GM12878 (cell line): Measurements from ENCODE around the gene ZNF799. TPM values are rescaled to one million over a fixed set of nuclear protein-coding genes. Genes with fewer than 3 reads are reported as not detected.
A peak's percentile ranks its signal among the peaks of the same experiment; 100 is the strongest.
"Not testable (repeated sequence)": the region's sequence is repeated elsewhere in the genome, so short reads cannot be mapped to it uniquely, and the experiment has no call there.

Experiments
- ATAC-seq: fragments of 200-7000 bp; cut with Tn5 transposase; 3 replicates; pipeline ENCODE4 v1.9.1; 2020; ENCODE audit warnings: mild to moderate bottlenecking, moderate library complexity
- BruUV-seq: library from RNA; stranded (reverse); fragments of 400-500 nt; replicated peaks from 2 replicates; lab custom pipeline; 2021; lab: Mats Ljungman, UMichigan
- CTCF ChIA-PET: fragments of 300-600 bp; sonication (Branson Sonifier 250); formaldehyde crosslinking; extraction: SDS; loops from one replicate; lab custom pipeline; 2021; ENCODE audit warnings: inconsistent platforms; lab: Yijun Ruan, JAX
- POLR2A ChIA-PET: fragments of 350-600 bp; formaldehyde crosslinking; extraction: SDS; loops from one replicate; lab custom pipeline; 2021; ENCODE audit warnings: inconsistent platforms; lab: Charles Lee
- RAD21 ChIA-PET: fragments of 300-600 bp; sonication (Branson Sonifier 250); formaldehyde crosslinking; loops from one replicate; lab custom pipeline; 2023; ENCODE audit warnings: antibody characterized with exemption; ENCODE audit not compliant: unreplicated experiment; lab: Charles Lee
- SMC1A ChIA-PET: fragments of 300-600 bp; sonication (Branson Sonifier 250); formaldehyde crosslinking; loops from one replicate; lab custom pipeline; 2023; ENCODE audit not compliant: unreplicated experiment, uncharacterized antibody; lab: Charles Lee
- DNase-seq: peaks from one replicate; pipeline ENCODE4 v3.0.0-alpha.2; 2011; ENCODE audit warnings: low read depth, low spot score
- FAIRE-seq: peaks from 3 replicates; lab custom pipeline; 2011; peaks lifted over from hg19 to GRCh38; lab: Jason Lieb, UNC
- H2AFZ ChIP-seq: 2 replicates; pipeline ENCODE4 v1.6.0; 2011; ENCODE audit warnings: low read depth, low read length, control low read depth; ENCODE audit not compliant: control insufficient read depth
- H3K27ac ChIP-seq: 2 replicates; pipeline ENCODE4 v1.5.1; 2011; ENCODE audit warnings: control low read depth; ENCODE audit not compliant: control insufficient read depth, insufficient read depth
- H3K27me3 ChIP-seq, 2 experiments: replicated peaks in 1 of 2; 2 replicates each; pipeline versions ENCODE4 v1.6.0 to v1.6.1; 2011; ENCODE audit warnings: low read length in 1 of 2; ENCODE audit not compliant: control insufficient read depth in 2 of 2, insufficient read depth in 2 of 2
- H3K36me3 ChIP-seq, 2 experiments: 2 replicates each; pipeline ENCODE4 v1.5.1; 2011; ENCODE audit warnings: low read length in 1 of 2; ENCODE audit not compliant: control insufficient read depth in 2 of 2, insufficient read depth in 2 of 2
- H3K4me1 ChIP-seq: 2 replicates; pipeline ENCODE4 v1.6.1; 2011; ENCODE audit warnings: mild to moderate bottlenecking, low read length, moderate library complexity, mixed read lengths; ENCODE audit not compliant: control insufficient read depth, insufficient read depth
- H3K4me2 ChIP-seq: 2 replicates; pipeline ENCODE4 v1.6.0; 2011; ENCODE audit warnings: control low read depth; ENCODE audit not compliant: control insufficient read depth, insufficient read depth
- H3K4me3 ChIP-seq: fragments of 200-600 bp; sonication (generic); 2 replicates; pipeline ENCODE4 v1.5.1; 2016
- H3K79me2 ChIP-seq: 2 replicates; pipeline ENCODE4 v1.6.0; 2011; ENCODE audit warnings: low read length; ENCODE audit not compliant: control insufficient read depth, insufficient read depth
- H3K9ac ChIP-seq: 2 replicates; pipeline ENCODE4 v1.8.0; 2011; ENCODE audit warnings: low read length, control low read depth, mixed read lengths; ENCODE audit not compliant: control insufficient read depth, insufficient read depth
- H3K9me3 ChIP-seq: replicated peaks from 3 replicates; pipeline ENCODE4 v1.5.1; 2011; ENCODE audit warnings: mild to moderate bottlenecking, low read length; ENCODE audit not compliant: control insufficient read depth, insufficient read depth
- H4K20me1 ChIP-seq: 2 replicates; pipeline ENCODE4 v1.6.0; 2011; ENCODE audit not compliant: control insufficient read depth, insufficient read depth
- ATF7 ChIP-seq: fragments of 450-650 bp; IDR thresholded peaks from 2 replicates; pipeline ENCODE4 v1.6.1; 2016; ENCODE audit warnings: low read depth, mild to moderate bottlenecking
- BHLHE40 ChIP-seq, 2 experiments: fragments of 450-650 bp in 1 of 2; IDR thresholded peaks; 2 replicates each; pipeline ENCODE4 v1.6.1; 2011 to 2017; ENCODE audit warnings: low read depth in 2 of 2, borderline replicate concordance in 1 of 2, improper control_type of control experiment in 1 of 2, low read length in 1 of 2, mild to moderate bottlenecking in 1 of 2
- HDGF ChIP-seq: fragments of 450-650 bp; IDR thresholded peaks from 2 replicates; pipeline ENCODE4 v1.6.1; 2016; ENCODE audit warnings: antibody characterized with exemption
- IKZF2 ChIP-seq, 2 experiments: fragments of 450-650 bp; IDR thresholded peaks; 2 replicates each; pipeline ENCODE4 v1.6.1; 2017; ENCODE audit warnings: mild to moderate bottlenecking in 2 of 2, moderate library complexity in 2 of 2
- MEF2B ChIP-seq: fragments of 450-650 bp; IDR thresholded peaks from 2 replicates; pipeline ENCODE4 v1.6.1; 2018; ENCODE audit warnings: mild to moderate bottlenecking, moderate library complexity; ENCODE audit not compliant: partially characterized antibody, poor library complexity, severe bottlenecking
- NBN ChIP-seq: fragments of 450-650 bp; IDR thresholded peaks from 2 replicates; pipeline ENCODE4 v1.6.1; 2016
- NR2F1 ChIP-seq: fragments of 450-650 bp; conservative IDR thresholded peaks from 2 replicates; pipeline ENCODE4 v1.6.1; 2017; ENCODE audit warnings: mild to moderate bottlenecking
- POLR2AphosphoS2 ChIP-seq: IDR thresholded peaks from 2 replicates; pipeline ENCODE4 v1.6.1; 2011; ENCODE audit warnings: low read depth, mild to moderate bottlenecking, low read length, improper control_type of control experiment, moderate library complexity
- WGBS: methylation state at CpG from one replicate; pipeline ENCODE4 v1.1.6; 2016; ENCODE audit warnings: low lambda C conversion rate; ENCODE audit not compliant: insufficient replicate concordance, insufficient coverage; ENCODE audit errors: missing lambda C conversion rate; 5-methylcytosine and 5-hydroxymethylcytosine counted together
- in situ Hi-C: fragments of 300-500 bp; cut with MboI; formaldehyde crosslinking; loops from 9 replicates; pipeline ENCODE4 v1.14.3; 2018; ENCODE audit warnings: mixed read lengths
- intact Hi-C: fragments of 100-400 bp; cut with micrococcal nuclease; formaldehyde crosslinking; loops from one replicate; pipeline ENCODE4 v1.14.2; 2022; ENCODE audit not compliant: unreplicated experiment
- polyA plus RNA-seq, 11 experiments: library from polyadenylated mRNA; depleted of rRNA in 4 of 11; unstranded in 6 of 11; stranded (reverse) in 5 of 11; fragments of >200 nt; fragmentation: Nextera tagmentation in 4 of 11; fragmentation: Illumina TruSeq in 1 of 11; extraction: Ambion mirVana in 4 of 11; extraction: Trizol in 1 of 11; gene quantifications; 1 replicate in 1 of 11; 2 replicates in 10 of 11; pipeline versions ENCODE4 v1.2.1 to v1.2.3, GENCODE V29; 2011 to 2016; ENCODE audit warnings: inconsistent platforms in 2 of 11, missing spikeins in 2 of 11, low read depth in 1 of 11
- total RNA-seq, 4 experiments: library from RNA; depleted of rRNA in 3 of 4; stranded (reverse); fragments of >200 nt in 3 of 4; fragmentation: Illumina TruSeq in 1 of 4; extraction: Trizol in 1 of 4; gene quantifications; 2 replicates each; pipeline versions ENCODE4 v1.2.1 to v1.2.3, GENCODE V29; 2013 to 2021
- TF ChIP-seq, protein P1 (sequence below): IDR thresholded peaks from 2 replicates; pipeline ENCODE4 v1.6.1; 2012; ENCODE audit warnings: low read length, inconsistent platforms
- TF ChIP-seq, protein P2 (sequence below): fragments of 450-650 bp; IDR thresholded peaks from 2 replicates; pipeline ENCODE4 v1.6.1; 2017; ENCODE audit warnings: low read depth, mild to moderate bottlenecking, moderate library complexity
- TF ChIP-seq, protein P3 (sequence below): fragments of 450-650 bp; IDR thresholded peaks from 2 replicates; pipeline ENCODE4 v1.6.1; 2016; ENCODE audit warnings: mild to moderate bottlenecking

The ZNF799 gene
- total and polyA plus RNA-seq, 10 of the 15 experiments (the other 5 are each of a cell fraction or from before 2014, with no cell fraction given) = 1.5 to 9.2 (median 3.1) TPM

DNA sequence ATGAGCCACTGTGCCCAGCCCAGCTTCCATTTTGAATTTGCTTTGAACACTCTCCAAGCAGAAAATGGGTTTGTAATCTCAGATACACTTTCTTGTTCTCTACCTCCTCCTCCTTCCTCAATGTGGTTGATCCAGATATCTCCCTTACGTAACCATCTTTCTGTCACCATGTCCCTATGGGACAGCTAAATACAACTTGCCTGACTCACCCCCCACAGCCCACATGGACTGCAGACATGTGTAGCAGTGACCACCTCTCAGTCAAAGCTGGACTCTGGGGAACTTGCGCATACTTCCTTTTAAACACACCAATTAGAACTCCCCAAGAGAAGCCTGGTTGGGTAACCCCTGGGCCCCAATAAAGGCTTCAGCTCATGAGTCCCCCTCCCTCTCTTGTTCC is 10.8 kb upstream of the ZNF799 start:
- Histone ChIP-seq H3K4me2 (no peak overlapping the region), H3K27me3 (no peaks in the 10 kb centered on the region), H3K4me1 (no peaks in the 10 kb centered on the region), H3K27ac (no peak overlapping the region), H4K20me1 (no peaks in the 10 kb centered on the region), H3K9ac (no peak overlapping the region), H3K4me3 (no peak overlapping the region), H3K36me3 (no peaks in the 10 kb centered on the region)
- BruUV-seq = no TSS peak
- in situ Hi-C loops = no loop called here
- ChIA-PET SMC1A (no interaction called here), POLR2A (no interaction called here)
- intact Hi-C loops = no loop called here
- no peak for ATAC-seq
- TF ChIP-seq NR2F1 (no peak), POLR2AphosphoS2 (no peak)
- TF ChIP-seq, protein P1, sequence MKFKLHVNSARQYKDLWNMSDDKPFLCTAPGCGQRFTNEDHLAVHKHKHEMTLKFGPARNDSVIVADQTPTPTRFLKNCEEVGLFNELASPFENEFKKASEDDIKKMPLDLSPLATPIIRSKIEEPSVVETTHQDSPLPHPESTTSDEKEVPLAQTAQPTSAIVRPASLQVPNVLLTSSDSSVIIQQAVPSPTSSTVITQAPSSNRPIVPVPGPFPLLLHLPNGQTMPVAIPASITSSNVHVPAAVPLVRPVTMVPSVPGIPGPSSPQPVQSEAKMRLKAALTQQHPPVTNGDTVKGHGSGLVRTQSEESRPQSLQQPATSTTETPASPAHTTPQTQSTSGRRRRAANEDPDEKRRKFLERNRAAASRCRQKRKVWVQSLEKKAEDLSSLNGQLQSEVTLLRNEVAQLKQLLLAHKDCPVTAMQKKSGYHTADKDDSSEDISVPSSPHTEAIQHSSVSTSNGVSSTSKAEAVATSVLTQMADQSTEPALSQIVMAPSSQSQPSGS = no peak
- TF ChIP-seq, all 136 proteins: peak for 0
- no peak for DNase-seq
- WGBS = 77% methylated on average over 2 of the region's 2 CpGs
- Histone ChIP-seq H2AFZ (no peak overlapping the region), H3K79me2 (no peaks in the 10 kb centered on the region), H3K9me3 (no peaks in the 10 kb centered on the region; the same call in 2 of the 3 replicates)
- CTCF ChIA-PET = no interaction called here
- FAIRE-seq = no peak
- RAD21 ChIA-PET = no interaction called here

DNA sequence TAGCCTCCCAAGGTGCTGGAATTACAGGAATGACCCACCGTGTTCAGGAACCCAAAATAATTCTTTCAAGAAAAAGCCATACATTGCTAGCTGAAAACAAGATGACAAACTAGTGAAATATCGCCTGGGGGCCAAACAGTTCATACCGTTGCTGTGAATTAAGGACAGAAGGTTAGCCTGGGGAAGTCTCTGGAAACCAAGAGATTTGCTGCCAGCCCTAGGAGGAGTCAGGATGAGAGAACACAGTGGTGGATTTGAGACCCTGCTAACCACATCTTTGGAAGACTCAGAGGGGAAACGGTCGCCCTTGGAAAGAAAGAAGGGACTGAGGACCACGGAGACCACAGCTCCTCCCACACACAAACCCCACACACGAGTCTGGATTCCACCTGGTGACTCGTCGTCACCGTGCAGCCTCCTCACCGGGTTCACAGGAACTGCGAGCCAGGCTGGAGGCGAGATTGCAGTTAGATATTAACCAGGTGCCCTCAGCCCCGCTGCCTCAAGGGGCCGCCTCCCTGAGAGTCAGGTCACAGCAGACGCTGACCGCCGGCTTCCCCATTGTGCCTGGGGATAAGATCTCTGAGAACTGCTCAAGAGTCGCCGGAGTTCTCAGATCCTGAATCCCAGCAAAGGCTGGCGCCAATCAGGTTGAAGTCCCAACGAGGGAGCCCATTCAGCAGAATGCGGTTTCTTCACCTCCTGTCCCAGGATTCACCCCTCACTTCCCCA is 1.0 kb downstream of the ZNF799 start:
- DNase-seq, H3K36me3 ChIP-seq, H3K4me1 ChIP-seq, H3K79me2 ChIP-seq, POLR2A ChIA-PET, in situ Hi-C loops, H4K20me1 ChIP-seq, H3K9me3 ChIP-seq, SMC1A ChIA-PET, H3K27me3 ChIP-seq, BruUV-seq: not testable (repeated sequence)
- H3K4me2 ChIP-seq = peak overlapping the region; percentile 87
- peak overlapping the region; percentile 96 for H3K4me3 ChIP-seq
- H2AFZ ChIP-seq = peak overlapping the region; percentile 78
- peak overlapping the region; percentile 82 for H3K9ac ChIP-seq
- intact Hi-C loops = loop anchor here (2.0 kb wide), 2 partner anchors 41 to 151 kb away; partner anchors contain the start of genes ZNF443 and ZNF564
- peak; percentile 80 for ATAC-seq
- 4% methylated on average over 22 of the region's 23 CpGs for WGBS
- peak overlapping the region; percentile 68; the same call in 1 of the 2 replicates for H3K27ac ChIP-seq
- FAIRE-seq = peak; percentile 87
- ChIA-PET RAD21 (interaction anchor here (1.4 kb wide), 1 partner anchor 67 kb away, joined by 6 read pairs; the partner anchor contains the start of gene ZNF563), CTCF (interaction anchor here (0.6 kb wide), 1 partner anchor 435 kb away, joined by 3 read pairs; the partner anchor contains the start of gene ZNF763)
- TF ChIP-seq NBN = 0 out of 2 replicates have a peak, but pooled peaks have one; percentile 37
- TF ChIP-seq, protein P2, sequence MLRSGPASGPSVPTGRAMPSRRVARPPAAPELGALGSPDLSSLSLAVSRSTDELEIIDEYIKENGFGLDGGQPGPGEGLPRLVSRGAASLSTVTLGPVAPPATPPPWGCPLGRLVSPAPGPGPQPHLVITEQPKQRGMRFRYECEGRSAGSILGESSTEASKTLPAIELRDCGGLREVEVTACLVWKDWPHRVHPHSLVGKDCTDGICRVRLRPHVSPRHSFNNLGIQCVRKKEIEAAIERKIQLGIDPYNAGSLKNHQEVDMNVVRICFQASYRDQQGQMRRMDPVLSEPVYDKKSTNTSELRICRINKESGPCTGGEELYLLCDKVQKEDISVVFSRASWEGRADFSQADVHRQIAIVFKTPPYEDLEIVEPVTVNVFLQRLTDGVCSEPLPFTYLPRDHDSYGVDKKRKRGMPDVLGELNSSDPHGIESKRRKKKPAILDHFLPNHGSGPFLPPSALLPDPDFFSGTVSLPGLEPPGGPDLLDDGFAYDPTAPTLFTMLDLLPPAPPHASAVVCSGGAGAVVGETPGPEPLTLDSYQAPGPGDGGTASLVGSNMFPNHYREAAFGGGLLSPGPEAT = peak; percentile 61; the same call in 1 of the 2 replicates
- TF ChIP-seq IKZF2 (IDR thresholded peaks at IDR 0.05) = peak in 1 of 2 experiments; percentile 60; a peak in 2 of 4 replicates
- peak in 1 of 2 experiments; percentile 71; a peak in 1 of 4 replicates for TF ChIP-seq BHLHE40 (IDR thresholded peaks at IDR 0.05; ENCODE audit: borderline replicate concordance in 1 of 2, low read depth in 2 of 2, low read length in 1 of 2)
- TF ChIP-seq MEF2B = peak; percentile 31
- peak; percentile 45 for TF ChIP-seq ATF7
- TF ChIP-seq, protein P3, sequence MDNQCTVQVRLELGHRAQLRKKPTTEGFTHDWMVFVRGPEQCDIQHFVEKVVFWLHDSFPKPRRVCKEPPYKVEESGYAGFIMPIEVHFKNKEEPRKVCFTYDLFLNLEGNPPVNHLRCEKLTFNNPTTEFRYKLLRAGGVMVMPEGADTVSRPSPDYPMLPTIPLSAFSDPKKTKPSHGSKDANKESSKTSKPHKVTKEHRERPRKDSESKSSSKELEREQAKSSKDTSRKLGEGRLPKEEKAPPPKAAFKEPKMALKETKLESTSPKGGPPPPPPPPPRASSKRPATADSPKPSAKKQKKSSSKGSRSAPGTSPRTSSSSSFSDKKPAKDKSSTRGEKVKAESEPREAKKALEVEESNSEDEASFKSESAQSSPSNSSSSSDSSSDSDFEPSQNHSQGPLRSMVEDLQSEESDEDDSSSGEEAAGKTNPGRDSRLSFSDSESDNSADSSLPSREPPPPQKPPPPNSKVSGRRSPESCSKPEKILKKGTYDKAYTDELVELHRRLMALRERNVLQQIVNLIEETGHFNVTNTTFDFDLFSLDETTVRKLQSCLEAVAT = peak; percentile 47; the same call in 1 of the 2 replicates
- 0 out of 2 replicates have a peak, but pooled peaks have one; percentile 26 for TF ChIP-seq HDGF
